ENCODE data around the gene TTF2. TPM values are rescaled to one million over a fixed set of nuclear protein-coding genes. Genes with fewer than 3 reads are reported as not detected.

The TTF2 gene
- total RNA-seq, 4 donors from 2014 or later = 9.7 to 15.2 (median 12.2) TPM

- DNase-seq (no peak), ATAC-seq (no peak)
- Histone ChIP-seq H3K4me1 (peaks cover 6 to 18% of the 10 kb centered on the region in 2 donors), H3K27ac (no peak overlapping the region), H3K9me3 (no peaks in the 10 kb centered on the region), H3K4me3 (no peak overlapping the region), H3K27me3 (no peaks in the 10 kb centered on the region), H3K36me3 (no peaks in the 10 kb centered on the region)
- intact Hi-C loops (cut with DNase I; ENCODE audit: low total_unique reads) = no loop called here
- TF ChIP-seq CTCF (IDR thresholded peaks at IDR 0.05 in 4 of 5, conservative IDR thresholded peaks at IDR 0.05 in 1 of 5) (no peak), POLR2A (IDR thresholded peaks at IDR 0.05) (no peak)
- in situ Hi-C loops (cut with MboI; ENCODE audit: low sequenced_read_pairs in 4 of 4) = no loop called here
These were observed 83.0 kb downstream of the TTF2 start for GRCh38 chr1:117143172-117143571.

- in situ Hi-C loops (cut with MboI; ENCODE audit: low sequenced_read_pairs in 4 of 4) = no loop called here
These were observed 83.7 kb downstream of the TTF2 start for GRCh38 chr1:117143871-117144270.

GRCh38 chr1:117146072-117146471 lies 85.9 kb downstream of the TTF2 start:
- ATAC-seq = no peak
- Histone ChIP-seq H3K27ac (peak overlapping the region in 1 of 4 donors; percentile 75), H3K4me1 (peaks cover 15 to 23% of the 10 kb centered on the region in 2 donors), H3K9me3 (no peaks in the 10 kb centered on the region), H3K4me3 (no peak overlapping the region), H3K36me3 (no peaks in the 10 kb centered on the region), H3K27me3 (no peaks in the 10 kb centered on the region)
- no peak for DNase-seq
- intact Hi-C loops (cut with DNase I; ENCODE audit: low total_unique reads) (no loop called here), in situ Hi-C loops (cut with MboI; ENCODE audit: low sequenced_read_pairs in 4 of 4) (no loop called here)
- TF ChIP-seq CTCF (IDR thresholded peaks at IDR 0.05 in 4 of 5, conservative IDR thresholded peaks at IDR 0.05 in 1 of 5) = no peak
- no peak for TF ChIP-seq POLR2A (IDR thresholded peaks at IDR 0.05)

More at GRCh38 chr1:117143871-117144270, 83.7 kb downstream of the TTF2 start:
- no peak for ATAC-seq
- no peaks in the 10 kb centered on the region for H3K9me3 ChIP-seq
- H3K4me3 ChIP-seq = no peak overlapping the region
- H3K27me3 ChIP-seq = no peaks in the 10 kb centered on the region
- no peak overlapping the region for H3K27ac ChIP-seq
- H3K4me1 ChIP-seq = peaks cover 13 to 23% of the 10 kb centered on the region in 2 donors
- no peak for DNase-seq
- TF ChIP-seq POLR2A (IDR thresholded peaks at IDR 0.05) (no peak), CTCF (IDR thresholded peaks at IDR 0.05 in 4 of 5, conservative IDR thresholded peaks at IDR 0.05 in 1 of 5) (no peak)
- intact Hi-C loops (cut with DNase I; ENCODE audit: low total_unique reads) = no loop called here
- no peaks in the 10 kb centered on the region for H3K36me3 ChIP-seq

- in situ Hi-C loops (cut with MboI; ENCODE audit: low sequenced_read_pairs in 4 of 4) (no loop called here), intact Hi-C loops (cut with DNase I; ENCODE audit: low total_unique reads) (no loop called here)
- no peaks in the 10 kb centered on the region for H3K36me3 ChIP-seq
- no peaks in the 10 kb centered on the region for H3K27me3 ChIP-seq
- ATAC-seq (peak; percentile 16 to 61), DNase-seq (peak in 1 of 2 donors; percentile 31)
- H3K4me3 ChIP-seq = peak overlapping the region in 1 of 4 donors; percentile 0
- peak overlapping the region in 3 of 4 donors; percentile 53 to 75 (median 65) for H3K27ac ChIP-seq
- TF ChIP-seq POLR2A (IDR thresholded peaks at IDR 0.05) (no peak), CTCF (IDR thresholded peaks at IDR 0.05 in 4 of 5, conservative IDR thresholded peaks at IDR 0.05 in 1 of 5) (no peak)
- peaks cover 15 to 23% of the 10 kb centered on the region in 2 donors for H3K4me1 ChIP-seq
- H3K9me3 ChIP-seq = no peaks in the 10 kb centered on the region
These were observed 86.6 kb downstream of the TTF2 start for GRCh38 chr1:117146575-117147340.
